PC-3 (cell line): Measurements from ENCODE around the gene PSD.

ENCODE experiments used
- CTCF ChIP-seq: fragments of 300-600 bp; sonication (generic); conservative IDR thresholded peaks from 2 replicates; pipeline ENCODE4 v1.5.1; 2017; ENCODE audit warnings: antibody characterized with exemption, low read depth, mild to moderate bottlenecking, low read length
- EZH2 ChIP-seq: fragments of 300-600 bp; sonication (generic); IDR thresholded peaks from one replicate; pipeline ENCODE4 v1.6.1; 2017; ENCODE audit warnings: antibody characterized with exemption, mild to moderate bottlenecking, low read length; ENCODE audit not compliant: unreplicated experiment

- TF ChIP-seq EZH2 (no peak), CTCF (no peak)
These were observed 48.7 kb upstream of the PSD start for GRCh38 chr10:102467318-102467717.
